Activated CD8-positive, alpha-beta memory T cell treated with anti-CD3 and anti-CD28 coated beads for 48 hours (primary cell): ENCODE data around the gene HDAC9.

ENCODE experiments used
- DNase-seq, 3 experiments: peaks; one replicate each; pipeline ENCODE4 v3.0.0-alpha.2; 2020; ENCODE audit warnings: low read depth in 2 of 3, low spot score in 2 of 3

The HDAC9 gene

DNA sequence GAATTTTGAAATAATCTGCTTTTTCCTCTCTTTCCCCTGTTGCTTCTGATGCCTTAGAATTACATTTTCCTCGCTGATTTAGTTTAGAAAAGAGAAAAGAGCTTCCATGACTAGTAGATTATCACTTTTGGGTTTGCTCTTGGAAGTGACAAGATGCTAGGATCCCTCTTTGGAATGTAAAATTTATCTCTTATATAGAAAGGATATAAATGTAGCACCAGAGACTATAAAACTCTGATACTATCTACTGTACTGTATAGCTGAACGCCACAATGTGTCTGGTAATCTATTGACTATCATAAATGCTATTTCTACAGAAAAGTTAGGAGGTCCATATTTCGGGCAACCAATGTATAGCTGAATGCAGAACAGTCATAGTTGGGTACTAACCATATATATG is 1.1 kb upstream of the HDAC9 start:
- no peak for DNase-seq

DNA sequence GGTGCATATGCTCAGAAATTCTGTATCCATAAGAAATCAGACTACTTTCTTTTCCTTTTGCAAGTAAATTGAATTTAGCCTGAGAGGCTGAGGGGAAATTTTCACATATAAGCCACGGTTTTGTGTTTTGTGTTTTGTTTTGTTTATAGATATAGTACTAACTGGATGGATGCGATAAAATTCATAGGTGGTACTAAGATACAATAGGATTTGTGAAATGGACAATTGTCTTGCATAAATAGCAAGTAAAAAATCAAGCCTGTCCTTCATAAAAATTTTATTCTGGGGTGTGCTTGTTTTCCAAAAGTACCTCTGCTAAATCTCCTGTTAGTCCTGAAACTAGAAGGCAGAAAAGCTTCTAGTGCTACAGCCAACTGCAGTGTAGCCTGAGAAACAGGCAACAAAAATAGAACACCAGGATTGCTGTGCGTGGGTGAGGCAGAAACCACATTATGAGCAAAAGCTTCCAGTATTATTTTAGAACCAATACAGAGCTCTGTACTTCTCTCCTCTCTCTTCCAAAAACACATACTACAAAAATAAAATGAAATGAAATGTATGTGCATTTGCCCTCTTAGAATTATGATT is 634 bp upstream of the HDAC9 start:
- DNase-seq = no peak

DNA sequence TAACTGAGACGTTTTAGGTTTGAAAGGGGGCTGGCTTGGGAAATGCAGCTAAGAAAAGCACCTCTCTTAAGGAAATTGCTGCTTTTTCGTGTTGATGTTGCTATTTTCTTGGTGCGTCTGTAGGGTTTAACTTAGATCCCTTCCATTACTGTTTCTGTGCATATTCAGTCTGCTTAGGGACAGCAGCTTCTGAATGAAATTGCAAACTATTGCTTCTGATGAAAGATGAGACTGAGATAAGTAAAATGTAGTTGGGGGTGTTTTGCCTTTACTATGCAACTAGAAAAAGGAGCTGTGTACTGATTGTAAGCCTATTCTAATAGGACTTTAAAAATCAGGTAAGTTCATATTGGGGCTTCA is 772 bp downstream of the HDAC9 start:
- no peak for DNase-seq

DNA sequence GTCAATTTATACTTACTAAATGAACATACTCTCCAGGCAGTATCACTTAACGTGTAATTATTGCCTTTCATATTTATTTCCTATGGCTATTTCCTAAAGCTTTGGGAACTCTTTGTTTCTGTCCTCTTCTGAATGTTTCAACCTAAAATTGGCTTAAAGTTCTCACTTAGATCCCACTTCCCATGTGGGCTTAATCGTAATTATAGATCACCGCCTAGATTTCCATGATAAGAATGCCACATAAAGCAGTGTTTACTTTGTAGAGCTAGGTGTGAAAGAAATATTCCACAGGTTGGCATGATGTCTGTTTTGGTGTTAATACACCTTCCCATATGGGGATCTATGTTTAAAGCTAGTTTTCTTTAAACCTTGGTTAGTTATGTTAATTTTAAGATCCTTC is 1.5 kb downstream of the HDAC9 start:
- DNase-seq = no peak

DNA sequence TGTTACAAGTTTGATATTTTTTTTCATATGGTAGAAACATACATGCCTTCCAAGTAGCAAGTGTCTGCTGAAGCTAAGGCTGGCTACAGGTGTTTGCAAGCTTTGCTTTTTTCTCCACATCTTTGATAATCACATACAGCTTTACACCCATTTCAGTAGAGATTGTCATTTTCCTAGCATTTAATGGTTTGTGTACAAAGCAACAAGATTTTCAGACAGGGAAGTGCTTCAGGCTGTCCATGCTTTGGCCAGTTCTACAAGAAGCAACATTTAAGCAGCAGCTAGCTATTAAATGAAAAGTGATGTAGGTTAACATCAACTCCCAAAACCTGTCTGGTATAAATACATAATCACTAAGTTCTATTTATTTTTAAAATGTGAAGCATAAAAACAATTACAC is 2.3 kb downstream of the HDAC9 start:
- DNase-seq = no peak

DNA sequence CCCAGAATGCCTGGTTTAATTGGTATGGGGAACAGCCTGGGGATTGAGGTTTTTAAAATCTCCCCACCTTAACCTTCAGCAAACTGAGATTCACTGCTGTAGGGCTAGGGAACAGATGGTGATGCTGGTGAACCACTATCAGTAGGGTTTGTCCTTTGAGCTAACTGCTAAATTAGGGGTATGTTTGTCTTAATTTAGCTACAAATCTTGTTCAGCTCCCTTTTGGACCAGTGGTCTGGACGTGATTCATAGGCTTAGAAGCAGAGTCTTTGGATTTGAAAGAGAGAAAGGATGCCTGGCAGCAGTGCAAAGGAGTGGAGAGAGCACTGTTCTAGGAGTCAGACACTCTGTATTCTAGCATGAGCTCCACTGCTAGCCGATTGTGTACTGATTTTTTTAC is 2.8 kb downstream of the HDAC9 start:
- no peak for DNase-seq

DNA sequence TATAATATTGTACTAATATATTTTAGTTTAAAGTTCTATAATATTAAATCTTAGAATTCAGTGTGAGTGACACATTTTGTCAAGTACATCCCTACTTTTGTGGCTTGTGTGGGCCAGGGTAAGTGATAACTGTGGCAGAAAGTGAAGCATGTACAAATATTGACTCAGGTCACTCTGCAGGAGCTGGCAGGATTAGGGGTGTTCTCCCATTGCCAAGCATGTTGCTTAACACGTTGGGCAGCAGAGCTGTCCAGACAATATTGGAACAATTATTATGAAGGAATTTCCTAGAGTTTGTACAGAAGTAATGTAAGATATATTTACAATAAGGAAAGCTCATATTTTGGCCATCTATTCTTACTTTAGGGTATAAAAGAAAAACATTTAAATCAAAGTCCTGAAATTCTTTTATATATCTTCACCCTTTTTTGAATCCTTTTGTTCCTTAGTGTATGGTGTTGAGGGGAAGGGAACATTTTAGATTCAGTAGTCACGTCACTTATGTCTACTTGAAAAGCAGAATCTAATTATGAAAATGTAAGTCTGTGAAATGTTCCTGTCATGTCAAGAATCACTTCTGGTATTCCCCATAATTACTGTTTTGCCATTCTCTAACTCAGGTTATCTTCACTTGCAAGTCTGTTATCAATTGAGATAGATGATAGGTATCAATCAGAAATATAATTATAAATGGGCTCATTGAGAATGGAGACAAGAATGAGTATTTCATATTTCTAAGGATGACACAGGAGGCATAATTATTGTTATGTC is 4.0 kb downstream of the HDAC9 start:
- DNase-seq = no peak

DNA sequence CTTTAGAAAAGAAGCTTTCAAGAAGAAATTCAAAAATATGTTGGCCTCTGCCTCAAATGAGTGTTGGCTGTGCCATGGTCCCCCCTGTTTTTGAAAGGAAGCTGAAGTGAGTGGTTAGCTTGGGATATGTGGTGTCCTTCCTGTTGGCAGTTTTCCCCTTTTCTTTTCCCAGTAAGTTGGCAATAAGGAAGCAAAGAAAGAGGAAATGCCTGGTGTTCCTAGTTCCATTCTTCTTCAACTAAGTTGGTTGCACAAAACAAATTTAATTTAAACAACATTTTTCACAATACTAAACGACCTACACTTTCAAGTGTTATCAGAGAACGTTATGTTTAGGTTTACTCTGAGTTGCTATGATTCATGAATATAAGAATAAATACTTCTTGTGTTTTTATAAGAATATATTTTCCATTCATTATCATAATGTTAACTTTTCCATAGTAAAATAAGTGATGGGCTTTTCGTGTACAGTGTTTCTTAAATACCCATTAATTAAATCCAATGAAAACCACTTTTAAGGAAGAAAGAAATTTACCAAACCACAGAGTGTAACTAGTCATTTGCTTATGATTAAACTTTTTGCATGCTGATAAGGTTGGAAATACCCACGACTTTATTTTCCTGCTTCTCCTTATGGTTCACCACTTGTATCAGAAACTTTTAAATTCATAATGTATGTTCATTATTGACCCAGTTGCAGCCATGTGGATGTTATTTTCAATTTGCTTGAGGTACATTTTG is 7.7 kb downstream of the HDAC9 start:
- DNase-seq = no peak

DNA sequence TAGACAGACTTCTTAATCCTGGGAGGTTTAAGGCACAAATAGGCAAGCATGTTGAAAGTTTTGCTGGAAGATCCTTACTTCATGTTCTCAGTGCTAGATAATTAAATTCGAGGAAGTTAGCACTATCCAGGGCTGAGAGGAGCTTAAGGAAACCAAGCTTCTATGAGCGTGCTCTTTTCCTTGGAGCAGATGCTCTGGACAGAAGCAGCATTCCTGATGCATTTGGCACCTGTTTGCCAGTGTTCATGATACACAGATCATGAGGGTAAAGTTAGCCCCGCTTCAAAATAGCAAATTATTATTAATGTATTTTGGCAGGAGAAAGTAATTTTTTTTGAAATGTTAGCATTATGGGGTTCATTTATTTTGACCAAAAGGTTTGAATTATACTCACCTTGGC is 9.4 kb downstream of the HDAC9 start:
- DNase-seq = no peak

DNA sequence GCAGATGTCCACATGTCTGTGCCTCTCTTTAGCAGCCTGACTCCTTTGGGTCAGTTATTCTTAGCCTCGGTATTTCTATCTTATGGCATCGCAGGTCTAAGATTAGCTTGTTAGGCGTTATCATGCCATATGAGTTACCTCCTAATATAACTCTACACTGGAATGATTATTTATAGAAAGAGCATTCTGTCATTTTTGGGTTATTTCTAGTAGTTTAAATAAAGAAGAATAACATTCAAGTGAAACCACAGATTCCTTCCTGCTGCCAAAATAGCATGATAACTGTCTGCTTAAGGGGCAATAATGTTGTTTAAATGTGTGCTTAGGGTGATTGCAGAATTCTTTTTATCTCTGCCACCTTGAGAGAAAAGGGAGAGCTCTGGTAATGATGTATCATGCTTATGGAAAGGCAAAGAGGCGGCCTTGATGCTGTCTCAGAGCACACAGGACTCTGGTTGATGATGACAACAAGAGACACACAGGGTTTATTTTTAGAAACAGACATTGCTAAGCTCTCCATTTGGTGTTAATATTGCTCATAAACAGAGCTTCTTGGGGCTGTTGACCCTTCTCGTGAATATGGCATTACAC is 10.4 kb downstream of the HDAC9 start:
- no peak for DNase-seq

DNA sequence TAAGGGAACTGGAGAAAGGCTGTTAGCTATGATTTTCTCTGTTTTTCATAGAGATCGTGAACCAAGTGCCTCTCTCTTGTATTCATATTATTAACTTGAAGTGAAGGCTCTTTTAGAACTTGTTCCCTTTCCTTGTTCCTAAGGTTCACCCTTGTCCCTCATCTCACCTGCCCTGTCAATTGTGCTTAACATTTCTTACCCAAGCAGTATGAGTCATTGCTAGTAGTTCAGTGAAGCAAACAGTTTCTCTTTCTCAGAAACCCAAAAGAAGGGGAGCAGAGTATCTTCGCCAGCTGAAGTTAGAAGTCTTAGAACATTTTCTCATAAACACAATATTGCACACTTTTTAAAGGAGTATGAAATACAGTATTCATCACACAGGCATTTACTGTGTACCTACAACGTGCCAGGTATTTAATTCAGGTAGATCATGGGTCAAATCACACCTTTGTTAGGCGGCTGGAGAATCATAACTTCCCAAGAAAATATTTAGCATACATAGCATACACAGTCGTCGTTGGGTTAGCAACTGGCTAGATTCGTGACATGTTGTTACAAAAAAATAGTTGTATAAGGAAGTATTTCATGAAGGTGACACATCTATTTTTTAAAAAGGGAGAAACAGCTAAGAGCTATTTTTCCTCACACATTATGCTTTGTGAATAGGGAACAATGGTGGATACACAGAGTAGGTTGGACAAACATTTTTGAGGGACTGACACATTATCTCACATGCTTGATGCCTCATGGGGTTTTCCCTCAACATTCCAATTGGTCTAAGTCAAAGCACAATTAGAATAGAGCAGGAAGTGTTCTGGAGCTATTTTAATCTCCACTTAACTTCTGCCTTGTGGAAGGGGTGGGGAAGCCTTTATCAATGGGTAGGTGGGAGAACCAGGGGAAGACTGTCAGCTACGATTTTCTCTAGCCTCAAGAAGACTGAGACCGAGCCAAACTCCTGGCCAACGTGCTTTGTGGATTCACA is 13.2 kb downstream of the HDAC9 start:
- DNase-seq = no peak

DNA sequence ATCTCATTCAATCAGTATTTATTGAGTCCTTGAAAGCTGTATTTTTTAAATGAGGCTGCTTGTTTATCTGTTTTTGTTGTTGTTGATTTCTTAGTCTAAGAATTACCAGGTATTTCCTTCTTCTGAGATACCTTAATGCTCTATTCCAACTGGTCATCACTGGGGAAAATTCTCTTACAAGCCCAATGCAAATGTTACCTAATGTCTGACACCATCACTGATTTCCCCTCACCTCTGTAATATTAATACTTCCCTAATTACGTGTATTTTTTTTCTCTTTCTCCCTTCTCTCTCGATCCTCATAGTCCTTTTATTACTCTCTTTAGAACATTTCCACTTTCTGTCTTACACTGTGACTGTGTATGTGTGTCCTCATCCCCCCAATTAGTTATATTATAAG is 13.9 kb downstream of the HDAC9 start:
- DNase-seq = no peak

DNA sequence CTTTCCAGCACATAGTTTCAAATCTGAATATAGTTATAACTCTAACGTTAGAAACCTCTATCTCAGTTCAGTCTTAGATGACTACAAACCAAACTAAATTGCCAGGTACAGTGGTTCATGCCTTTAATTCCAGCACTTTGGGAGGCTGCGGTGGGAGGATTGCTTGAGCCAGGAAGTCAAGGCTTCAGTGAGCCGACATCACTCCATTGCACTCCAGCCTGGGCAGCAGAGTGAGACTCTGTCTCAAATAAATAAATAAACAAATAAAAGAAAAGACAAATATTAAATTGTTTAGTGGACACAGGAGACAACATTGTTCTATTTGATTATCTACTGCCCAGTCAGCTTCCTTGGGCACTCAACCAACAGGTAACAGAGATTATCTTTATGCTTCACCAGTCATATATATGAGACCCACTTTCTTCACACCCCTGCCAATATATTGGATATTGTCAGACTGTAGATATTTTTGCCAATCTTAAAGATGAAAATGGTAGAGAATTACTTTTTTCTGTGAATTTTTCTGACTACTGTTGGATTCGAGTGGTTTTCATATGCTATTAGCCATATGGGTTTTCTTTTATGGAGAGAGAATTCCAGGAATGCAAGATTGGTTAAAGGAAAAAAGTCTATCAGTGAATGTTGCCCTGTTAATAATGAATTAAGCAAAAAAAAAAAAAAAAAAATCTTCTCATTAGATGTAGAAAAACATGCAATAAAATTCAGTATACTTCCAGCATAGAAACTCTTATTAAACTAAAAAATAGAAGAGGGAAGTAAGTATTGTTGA is 16.0 kb downstream of the HDAC9 start:
- DNase-seq = no peak

DNA sequence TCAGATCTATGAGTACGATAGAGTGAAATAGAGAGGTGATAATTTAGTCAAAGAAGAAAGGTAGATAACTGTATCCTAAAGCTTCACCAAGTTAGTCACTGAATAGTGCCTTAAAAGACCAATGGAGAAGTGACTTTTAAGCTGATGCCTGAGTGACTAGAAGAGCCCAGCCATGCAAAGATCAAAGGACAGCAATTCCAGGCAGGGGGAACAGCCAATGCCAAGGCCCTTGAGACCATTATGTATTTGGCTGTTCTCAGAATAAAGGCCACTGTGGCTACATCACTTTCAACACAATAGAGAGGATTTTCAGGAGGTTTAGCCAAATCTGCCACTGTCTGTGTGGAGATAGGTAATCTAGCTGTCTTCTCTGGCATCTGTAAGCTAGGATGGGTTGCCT is 17.8 kb downstream of the HDAC9 start:
- no peak for DNase-seq

DNA sequence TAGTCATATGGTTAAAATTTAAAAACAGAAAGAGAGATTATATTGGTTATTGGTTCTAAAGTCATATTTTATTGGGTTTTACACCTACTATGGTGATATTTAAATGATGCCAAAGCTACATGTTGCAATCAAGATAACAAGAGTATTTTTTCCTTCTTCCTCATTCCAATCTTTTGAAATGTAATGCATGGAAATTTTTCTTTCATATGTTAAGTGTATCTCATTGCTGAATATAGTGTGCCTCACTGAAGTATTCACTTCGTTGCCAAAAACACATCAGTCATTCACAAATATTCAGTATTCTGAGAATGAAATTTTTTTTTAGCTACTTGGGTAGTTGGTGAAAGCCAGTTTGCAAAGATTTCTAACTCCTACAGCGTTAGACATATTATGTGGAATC is 19.5 kb downstream of the HDAC9 start:
- no peak for DNase-seq

DNA sequence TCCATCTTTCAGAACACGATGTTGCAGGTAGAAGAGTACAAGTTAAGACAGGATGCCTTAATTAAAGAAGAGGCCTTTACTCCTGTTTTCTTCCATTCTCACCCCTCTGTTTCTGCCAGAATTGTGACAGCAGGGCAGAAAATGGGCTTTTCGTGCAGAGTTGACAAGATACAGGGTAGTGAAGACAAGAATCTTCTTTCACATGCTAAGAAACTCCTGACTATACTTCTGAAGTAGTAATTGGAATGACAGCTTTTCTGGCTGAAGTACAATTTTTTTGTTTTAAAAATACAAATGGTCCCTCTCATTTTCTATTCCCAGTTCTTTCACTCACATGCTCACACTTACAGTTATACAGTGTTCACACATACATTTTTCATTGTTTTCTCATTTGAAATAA is 22.1 kb downstream of the HDAC9 start:
- DNase-seq = no peak

DNA sequence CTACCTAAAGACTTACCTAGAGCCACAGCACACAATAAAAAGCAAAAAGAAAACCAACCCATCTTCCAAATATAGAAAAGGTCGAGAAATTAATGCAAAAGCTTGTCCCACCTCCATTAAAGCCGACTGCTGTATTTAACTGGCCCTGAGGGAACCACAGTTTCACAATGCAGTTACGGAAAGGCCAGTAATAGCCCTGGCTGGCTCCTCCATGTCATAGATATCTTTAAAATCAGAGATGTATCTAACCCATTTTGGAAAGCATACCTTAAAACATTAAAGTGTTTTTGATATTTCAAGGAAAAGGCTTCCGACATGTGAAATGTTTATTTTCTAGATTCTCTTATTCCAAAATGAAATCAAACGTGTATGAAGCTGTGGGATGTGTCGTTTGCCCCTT is 23.0 kb downstream of the HDAC9 start:
- no peak for DNase-seq

DNA sequence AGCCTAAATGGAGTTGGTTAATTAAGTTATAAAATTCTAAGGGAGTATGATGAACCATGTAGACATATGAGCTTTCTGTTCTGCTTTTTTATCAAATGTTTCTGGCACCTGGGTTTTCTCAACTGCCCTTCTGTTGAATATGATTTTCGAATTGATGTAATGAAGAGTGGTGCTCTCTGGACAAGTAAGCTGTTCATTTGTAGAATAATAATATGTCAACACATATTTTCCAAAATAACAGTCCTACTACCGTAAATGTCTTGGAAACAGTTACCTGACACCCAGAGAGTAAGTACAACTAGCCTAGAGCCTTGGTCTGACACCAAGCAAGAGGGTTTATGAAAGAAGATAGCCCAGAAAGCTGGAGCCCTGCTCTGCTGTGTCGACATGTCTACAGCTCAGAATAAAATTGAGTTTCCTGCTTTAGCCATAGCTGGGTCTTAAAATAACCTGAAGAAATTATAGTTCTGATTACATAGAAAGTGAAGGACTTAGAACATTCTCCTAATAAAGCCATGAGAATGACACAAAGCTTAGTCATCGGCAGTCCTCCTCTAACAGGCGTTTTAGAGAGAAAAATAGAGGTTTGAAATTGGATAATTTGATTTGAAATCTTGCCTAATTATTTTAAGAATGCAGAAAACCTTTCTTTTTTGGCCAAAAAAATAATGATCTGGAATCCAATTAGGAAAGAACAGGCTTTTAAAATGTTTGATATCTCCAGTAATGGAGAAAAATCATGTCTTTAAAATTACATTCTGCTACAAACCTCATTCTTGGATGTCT is 25.1 kb downstream of the HDAC9 start:
- DNase-seq = no peak

DNA sequence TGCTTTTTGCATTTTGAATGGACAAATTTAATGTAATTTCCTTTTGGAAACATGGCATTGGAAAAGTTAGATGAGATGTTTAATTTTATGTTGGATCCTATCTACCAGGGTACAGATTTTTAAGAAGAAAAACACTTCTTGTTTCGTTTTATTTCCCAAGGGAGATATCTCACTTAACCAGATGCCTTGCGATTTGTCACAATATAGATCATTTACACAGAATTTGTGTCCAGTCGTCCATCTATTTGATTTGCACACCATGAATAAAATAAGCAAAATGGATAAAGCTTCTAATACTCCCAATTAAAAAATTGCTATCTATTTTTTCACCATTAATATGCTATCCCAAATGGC is 25.7 kb downstream of the HDAC9 start:
- no peak for DNase-seq
